Globus pallidus (tissue), 1 donor: ENCODE results near the gene KNOP1.

Source experiments
- DNase-seq: peaks from one replicate; pipeline ENCODE4 v3.0.0-alpha.2; 2015; ENCODE audit warnings: low spot score

KNOP1 gene

GRCh38 chr16:19707569-19708295, 10.3 kb downstream of the KNOP1 start:
- DNase-seq = no peak

DNA sequence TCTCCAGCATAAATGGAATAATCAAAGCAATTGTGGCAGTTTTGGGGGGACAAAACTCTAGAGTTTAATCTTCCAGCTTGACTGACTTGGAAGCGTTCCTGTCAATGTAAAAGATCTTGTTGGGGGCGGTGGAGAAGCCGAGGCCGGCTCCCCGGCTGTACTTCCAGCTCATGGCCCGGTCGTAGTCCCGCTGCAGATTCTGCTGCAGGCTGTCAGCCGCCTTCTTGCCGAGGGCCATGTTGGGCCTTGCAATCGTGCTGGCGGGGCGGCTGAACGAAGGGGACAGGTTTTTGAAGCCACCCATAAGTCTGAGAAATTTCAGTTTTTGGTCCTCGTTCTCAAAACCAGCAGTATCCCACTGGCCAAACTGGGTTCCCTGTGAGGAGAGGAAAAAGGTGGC, 11.2 kb downstream of the KNOP1 start:
- DNase-seq = no peak

DNA sequence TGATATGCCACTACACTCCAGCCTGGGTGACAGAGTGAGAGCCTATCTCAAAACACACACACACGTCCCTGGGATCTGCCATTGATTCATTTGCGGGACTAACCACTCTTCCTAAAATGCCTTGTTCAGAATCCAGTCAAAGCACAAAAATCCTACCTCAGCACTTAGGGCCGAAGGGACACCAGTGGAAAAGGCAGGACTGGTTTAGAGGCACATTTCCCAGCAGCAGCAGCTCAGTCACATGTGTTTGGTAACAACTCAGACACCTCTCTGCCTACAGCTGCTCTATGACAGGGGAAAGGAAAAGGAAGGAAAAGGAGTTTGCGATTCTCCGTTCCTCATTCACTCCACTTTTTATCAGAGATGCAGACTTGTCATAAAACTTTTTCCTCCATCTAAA, 12.2 kb downstream of the KNOP1 start:
- no peak for DNase-seq

- DNase-seq = no peak
These were observed 12.9 kb downstream of the KNOP1 start for GRCh38 chr16:19705146-19705501.

DNA sequence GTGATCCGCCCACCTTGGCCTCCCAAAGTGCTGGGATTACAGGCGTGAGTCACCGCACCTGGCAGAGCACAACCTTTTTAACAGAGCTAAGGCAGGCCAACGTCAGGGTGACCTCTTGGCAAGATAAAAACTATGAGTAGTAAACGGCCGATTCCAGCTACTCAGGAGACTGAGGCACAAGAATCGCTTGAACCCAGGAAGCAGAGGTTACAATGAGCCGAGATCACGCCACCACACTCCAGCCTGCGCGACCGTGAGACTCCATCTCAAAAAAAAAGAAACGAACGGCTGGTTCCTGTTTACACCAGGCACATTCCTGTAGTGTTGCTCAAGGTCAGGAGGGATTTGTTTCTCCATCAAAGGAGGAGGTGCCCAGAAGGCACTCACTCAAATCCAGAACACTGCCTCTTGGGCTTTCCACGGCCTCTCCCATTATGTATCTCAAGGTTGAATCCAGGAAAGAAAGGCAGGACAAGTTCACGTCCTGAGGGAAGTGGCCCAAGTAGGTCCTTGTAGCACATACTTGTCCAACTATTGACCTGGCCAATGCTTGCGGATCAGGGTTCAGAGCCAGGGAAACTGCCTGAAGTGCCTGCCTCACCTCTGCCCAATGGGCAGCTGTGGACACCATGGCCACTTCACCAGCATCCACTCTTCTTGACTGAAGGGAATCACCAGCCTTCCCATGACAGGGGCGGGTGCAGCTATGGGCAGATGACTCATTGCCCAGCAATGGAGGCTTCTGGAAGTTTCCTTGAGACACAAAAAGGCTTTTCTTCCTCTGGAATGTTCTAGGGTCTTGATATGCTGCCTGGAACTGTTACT, 13.5 kb downstream of the KNOP1 start:
- no peak for DNase-seq

DNA sequence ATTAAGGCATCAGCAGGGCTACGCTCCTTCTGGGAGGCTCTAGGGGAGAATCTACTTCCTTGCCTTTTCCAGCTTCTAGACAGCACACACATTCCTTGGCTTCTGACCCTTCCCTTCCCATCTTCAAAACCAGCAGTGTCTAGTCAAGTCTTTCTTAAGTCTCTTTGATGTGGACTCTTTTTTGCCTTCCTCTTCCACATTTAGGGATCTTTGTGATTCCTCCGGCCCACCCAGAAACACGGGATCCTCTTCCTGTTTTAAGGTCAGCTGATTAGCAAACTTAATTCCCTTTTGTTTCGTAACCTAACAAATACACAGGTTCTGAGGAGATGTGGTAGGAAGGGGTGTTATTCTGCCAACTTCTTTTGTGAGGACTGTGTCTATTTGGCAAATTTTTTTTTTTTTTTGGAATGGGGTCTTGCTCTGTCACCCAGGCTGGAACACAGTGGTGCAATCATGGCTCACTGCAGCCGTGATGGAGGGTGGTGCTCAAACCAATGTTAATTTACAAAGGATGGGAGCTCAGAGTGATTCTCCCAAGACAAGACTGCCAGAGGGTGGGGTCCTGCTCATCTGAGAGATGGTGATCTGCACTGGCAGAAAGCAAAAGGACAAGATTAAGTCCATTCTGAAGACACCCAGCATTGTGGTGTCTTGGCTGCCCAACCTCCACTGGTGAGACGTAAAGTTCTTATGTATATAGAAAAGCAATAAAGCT, 14.7 kb downstream of the KNOP1 start:
- DNase-seq = no peak

DNA sequence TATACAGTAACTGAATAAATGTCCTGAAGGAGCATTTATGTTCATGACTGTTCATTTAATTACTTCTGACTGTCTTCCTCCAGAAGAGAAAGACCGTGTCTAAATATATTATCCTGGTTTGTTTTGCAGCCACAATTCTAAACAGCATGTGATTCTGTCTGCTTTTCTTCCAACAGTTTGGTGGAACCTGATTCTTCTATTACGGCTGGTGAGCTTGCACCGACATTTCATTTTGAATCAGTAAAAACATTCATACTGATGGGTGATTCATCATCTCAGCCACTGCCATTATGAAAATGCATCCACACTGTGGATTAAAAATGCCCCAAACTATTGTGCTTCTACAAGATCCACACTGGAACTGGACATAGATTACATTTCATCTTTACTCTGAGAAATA, 16.9 kb downstream of the KNOP1 start:
- no peak for DNase-seq

- DNase-seq = no peak
These were observed 17.7 kb downstream of the KNOP1 start for GRCh38 chr16:19700319-19700781.

DNA sequence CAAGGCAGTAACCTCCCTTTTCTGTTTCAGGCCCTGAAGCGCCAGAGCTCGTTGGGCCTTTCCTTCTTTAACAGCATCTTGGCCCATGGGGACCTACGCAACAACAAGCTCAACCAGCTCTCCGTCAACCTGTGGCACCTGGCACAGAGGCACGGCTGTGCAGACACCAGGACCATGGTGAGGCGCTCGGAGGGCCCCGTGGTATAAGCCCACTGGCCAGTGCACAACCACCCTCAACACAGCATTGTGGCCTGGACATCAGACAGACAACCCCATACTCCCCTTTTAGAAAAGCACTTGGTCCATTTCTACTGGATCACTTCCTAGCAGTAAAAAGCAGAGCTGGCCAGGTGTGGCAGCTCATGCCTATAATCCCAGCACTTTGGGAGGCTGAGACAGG, 18.6 kb downstream of the KNOP1 start:
- DNase-seq = no peak

DNA sequence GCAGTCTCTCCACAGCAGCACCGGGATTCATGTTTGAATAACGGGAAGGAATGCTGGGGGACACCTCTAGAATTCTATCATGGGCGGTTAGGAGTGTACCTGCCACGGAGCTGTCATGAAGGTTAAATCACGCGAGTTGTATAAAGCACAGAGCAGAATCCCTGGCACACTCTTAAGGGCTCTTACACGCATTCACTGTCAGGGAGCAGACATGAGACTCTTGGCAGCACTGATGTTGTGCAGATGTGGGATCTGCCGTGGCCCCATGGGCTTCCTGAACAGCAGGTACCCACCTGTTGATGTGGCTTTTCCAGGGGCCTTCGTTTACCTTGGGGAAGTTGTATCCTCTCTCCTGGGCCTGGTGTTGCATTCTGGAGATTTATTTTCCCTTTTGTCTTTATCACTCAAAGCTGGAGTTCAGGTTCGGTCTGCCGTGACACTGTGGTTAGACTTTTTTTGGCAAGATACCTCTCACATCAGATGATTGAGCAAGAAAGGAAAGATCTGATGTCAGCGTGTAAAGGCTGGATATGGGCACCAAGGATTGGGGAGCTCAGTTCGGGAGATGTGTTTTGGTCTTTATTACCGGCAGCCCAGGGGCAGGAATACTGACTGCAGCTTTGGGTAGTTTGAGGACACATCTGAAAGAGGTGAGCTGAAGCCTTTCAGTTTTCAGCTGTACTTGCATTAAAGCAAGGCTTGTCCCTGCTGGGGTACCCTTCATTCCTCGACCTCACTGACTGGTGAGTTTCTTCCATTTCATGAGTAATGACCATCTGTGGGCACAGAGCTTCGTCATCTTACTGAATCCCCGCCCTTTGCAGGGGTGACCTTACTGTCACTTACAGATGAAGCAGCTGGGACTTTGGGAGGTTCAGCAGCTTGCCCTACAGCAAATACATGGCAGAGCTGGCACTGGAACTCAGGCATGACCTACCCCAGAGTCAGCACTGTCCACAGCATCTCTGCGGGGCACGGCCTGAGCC, 19.3 kb downstream of the KNOP1 start:
- DNase-seq = no peak

DNA sequence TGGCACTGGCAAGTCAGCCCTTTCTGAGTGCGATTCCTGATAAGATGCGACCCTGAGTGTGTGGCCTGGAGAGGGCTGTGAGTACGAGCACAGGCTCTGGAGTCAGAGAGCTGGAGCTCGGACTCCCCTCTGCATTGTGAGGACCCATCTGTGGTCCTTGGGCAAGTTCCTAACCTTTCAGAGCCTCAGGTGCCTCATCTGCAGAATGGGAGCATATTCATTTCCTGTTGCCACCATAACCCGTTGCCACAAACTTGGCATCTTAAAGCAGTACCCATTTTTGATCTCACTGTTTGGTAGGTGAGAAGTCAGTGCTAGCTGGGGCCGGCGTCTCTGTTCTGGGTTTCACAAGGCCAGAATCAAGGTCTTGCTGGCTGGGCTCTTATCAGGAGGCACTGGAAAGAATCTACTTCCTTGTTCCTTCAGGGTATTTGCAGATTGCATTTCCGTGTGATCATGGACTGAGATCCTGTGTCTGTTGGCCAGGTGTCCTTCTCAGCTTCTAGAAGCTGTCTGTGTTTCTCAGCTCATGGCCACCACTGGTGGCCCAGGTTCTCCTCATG, 20.2 kb downstream of the KNOP1 start:
- DNase-seq = no peak

GRCh38 chr16:19696961-19697360, 21.1 kb downstream of the KNOP1 start:
- no peak for DNase-seq

- no peak for DNase-seq
These were observed 21.7 kb downstream of the KNOP1 start for GRCh38 chr16:19696328-19696727.

- DNase-seq = no peak
These were observed 23.0 kb downstream of the KNOP1 start for GRCh38 chr16:19694989-19695388.

DNA sequence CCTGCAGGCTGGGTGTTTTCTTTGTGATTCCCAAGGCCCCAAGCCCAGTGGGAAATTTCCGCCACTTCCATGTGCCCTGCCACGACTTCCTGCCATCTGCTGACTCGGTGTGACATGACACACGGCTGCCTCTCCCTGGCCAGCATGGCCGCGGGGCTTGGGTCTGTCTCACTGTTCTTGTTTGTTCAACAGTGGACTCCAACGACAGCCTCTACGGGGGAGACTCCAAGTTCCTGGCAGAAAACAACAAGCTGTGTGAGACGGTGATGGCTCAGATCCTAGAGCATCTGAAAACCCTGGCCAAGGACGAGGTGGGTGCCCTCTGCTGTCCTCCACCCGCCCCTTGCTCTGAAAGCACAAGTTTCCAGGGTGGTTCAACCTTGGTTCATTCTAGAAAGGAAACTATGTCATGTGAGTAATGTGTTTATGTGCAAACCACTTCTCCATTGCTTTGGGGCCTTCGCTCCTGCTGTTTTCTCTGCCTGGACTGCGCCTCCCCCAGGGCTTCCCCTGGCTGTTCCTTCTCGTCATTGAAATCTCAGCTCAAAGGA, 26.8 kb downstream of the KNOP1 start:
- DNase-seq = peak; percentile 73

- DNase-seq = no peak
These were observed 27.8 kb downstream of the KNOP1 start for GRCh38 chr16:19690196-19690595.

GRCh38 chr16:19689342-19689741, 28.7 kb downstream of the KNOP1 start:
- DNase-seq = no peak

DNA sequence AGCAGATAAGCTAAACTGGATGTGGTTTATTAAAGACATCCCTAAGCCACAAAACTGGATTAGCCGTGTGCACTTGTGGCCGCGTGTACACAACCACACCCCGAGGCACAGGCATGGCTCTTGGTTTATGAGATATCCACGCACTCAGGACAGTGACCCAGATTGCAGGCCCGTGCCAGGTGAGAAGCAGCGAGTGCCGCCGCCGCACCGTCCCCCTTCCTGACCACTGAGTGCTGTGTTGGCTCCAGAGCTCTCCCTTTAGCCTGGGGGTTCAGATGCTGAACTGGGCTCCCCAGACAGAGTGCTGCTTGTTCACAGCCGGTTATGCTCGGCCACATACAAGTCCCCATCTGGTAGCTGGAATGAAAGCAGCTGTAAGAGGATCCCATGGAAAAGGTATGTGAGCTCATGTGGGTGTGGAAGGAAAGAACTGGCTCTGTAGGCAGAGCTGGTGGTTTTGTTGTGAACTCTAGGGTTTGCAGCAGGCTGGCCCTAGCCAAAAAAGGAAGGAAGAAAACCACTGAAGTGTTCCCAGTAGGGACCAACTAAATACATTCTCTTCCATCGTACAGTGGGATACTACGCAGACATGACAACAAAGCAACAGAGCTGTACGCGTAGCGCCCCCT, 29.5 kb downstream of the KNOP1 start:
- no peak for DNase-seq

DNA sequence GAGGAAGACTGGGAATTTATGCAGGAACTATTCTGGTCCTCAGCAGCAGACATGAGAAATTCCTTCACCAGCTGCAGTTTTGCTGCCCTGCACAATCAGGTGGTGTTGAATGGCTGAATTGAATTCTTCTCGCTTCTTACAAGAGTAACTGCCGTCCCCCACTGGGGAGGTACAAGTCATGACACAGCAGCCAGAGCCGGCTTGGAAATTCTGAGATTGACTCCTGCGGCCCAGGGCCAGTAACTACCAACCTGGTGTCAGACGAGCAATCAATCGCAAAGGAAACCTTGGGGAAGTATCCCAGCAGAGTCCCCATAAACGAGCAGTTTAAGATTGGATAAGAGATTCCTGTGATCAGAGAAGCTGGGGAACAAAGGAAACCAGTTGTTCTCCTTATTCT, 30.7 kb downstream of the KNOP1 start:
- no peak for DNase-seq

GRCh38 chr16:19685176-19685575, 32.9 kb downstream of the KNOP1 start:
- DNase-seq = no peak
